ENCODE data around the gene UBXN6. TPM values are rescaled to one million over a fixed set of nuclear protein-coding genes. Genes with fewer than 3 reads are reported as not detected.

UBXN6 gene
- total RNA-seq, 1 experiment from 2014 or later: 76.5 TPM

DNA sequence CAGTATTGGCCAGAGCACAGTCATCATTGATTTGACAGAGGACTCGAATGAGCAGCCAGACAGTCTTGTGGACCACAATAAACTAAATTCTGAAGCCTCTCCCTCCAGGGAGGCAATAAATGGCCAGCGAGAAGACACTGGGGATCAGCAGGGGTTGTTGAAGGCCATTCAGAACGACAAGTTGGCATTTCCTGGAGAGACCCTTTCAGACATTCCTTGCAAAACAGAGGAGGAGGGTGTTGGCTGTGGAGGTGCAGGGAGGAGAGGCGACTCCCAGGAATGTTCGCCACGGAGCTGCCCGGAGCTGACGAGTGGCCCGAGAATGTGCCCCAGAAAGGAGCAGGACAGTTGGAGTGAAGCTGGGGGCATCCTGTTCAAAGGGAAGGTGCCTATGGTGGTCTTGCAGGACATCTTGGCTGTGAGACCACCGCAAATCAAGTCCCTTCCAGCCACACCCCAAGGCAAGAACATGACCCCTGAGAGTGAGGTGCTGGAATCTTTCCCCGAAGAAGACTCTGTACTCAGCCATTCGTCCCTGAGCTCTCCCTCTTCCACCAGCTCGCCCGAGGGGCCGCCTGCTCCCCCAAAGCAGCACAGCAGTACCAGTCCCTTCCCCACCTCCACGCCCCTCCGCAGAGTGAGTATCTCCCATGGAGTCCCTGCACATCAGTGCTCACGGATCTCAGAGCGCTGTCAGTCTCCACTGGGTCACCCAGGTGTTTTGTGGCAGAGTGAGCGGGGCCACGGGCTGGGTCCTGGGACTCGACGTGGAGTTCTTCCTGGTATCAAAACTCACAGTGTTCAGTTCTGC, 48.3 kb downstream of the UBXN6 start:
- Histone ChIP-seq H4K20me1 (ENCODE audit: insufficient read depth) (peaks cover 15% of the 10 kb centered on the region), H3K9me3 (ENCODE audit: control insufficient read depth in 1 of 2, insufficient read depth in 1 of 2, low read depth in 1 of 2, low read length in 2 of 2) (no peaks in the 10 kb centered on the region)
- CTCF ChIA-PET: no interaction called here

More for the DNA sequence above, 48.3 kb downstream of the UBXN6 start:
- TF ChIP-seq SIN3A (IDR thresholded peaks at IDR 0.05; ENCODE audit: low read depth) (no peak), CBX3 (IDR thresholded peaks at IDR 0.05; ENCODE audit: low read depth) (no peak), ELF1 (IDR thresholded peaks at IDR 0.05; ENCODE audit: borderline replicate concordance, low read depth) (no peak), EZH2 (IDR thresholded peaks at IDR 0.05) (no peak), SRF (IDR thresholded peaks at IDR 0.05; ENCODE audit: low read depth) (no peak), YY1 (IDR thresholded peaks at IDR 0.05; ENCODE audit: extremely low read depth, insufficient replicate concordance, low read depth, low read length) (no peak), POLR2A (IDR thresholded peaks at IDR 0.05; ENCODE audit: borderline replicate concordance, extremely low read depth, insufficient read depth, insufficient read length) (no peak), FOSL1 (IDR thresholded peaks at IDR 0.05; ENCODE audit: low read depth) (no peak), POLR2AphosphoS5 (IDR thresholded peaks at IDR 0.05; ENCODE audit: low read depth, low read length) (no peak), EZH2phosphoT487 (IDR thresholded peaks at IDR 0.05; ENCODE audit: borderline replicate concordance) (no peak), CEBPB (IDR thresholded peaks at IDR 0.05; ENCODE audit: low read depth) (no peak), JUND (IDR thresholded peaks at IDR 0.05) (no peak), ZFX (IDR thresholded peaks at IDR 0.05) (no peak), TCF7L2 (IDR thresholded peaks at IDR 0.05; ENCODE audit: borderline replicate concordance, extremely low read depth, insufficient read depth, insufficient read length) (no peak), SP1 (IDR thresholded peaks at IDR 0.05; ENCODE audit: low read depth) (no peak)
- TF ChIP-seq, protein P1, sequence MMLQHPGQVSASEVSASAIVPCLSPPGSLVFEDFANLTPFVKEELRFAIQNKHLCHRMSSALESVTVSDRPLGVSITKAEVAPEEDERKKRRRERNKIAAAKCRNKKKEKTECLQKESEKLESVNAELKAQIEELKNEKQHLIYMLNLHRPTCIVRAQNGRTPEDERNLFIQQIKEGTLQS (IDR thresholded peaks at IDR 0.05): no peak
- TF ChIP-seq, protein P2, sequence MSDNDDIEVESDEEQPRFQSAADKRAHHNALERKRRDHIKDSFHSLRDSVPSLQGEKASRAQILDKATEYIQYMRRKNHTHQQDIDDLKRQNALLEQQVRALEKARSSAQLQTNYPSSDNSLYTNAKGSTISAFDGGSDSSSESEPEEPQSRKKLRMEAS (IDR thresholded peaks at IDR 0.05): no peak
- TF ChIP-seq, protein P3, sequence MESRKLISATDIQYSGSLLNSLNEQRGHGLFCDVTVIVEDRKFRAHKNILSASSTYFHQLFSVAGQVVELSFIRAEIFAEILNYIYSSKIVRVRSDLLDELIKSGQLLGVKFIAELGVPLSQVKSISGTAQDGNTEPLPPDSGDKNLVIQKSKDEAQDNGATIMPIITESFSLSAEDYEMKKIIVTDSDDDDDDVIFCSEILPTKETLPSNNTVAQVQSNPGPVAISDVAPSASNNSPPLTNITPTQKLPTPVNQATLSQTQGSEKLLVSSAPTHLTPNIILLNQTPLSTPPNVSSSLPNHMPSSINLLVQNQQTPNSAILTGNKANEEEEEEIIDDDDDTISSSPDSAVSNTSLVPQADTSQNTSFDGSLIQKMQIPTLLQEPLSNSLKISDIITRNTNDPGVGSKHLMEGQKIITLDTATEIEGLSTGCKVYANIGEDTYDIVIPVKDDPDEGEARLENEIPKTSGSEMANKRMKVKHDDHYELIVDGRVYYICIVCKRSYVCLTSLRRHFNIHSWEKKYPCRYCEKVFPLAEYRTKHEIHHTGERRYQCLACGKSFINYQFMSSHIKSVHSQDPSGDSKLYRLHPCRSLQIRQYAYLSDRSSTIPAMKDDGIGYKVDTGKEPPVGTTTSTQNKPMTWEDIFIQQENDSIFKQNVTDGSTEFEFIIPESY (IDR thresholded peaks at IDR 0.05; ENCODE audit: extremely low read depth, insufficient replicate concordance, low read length): no peak
- TF ChIP-seq, protein P4, sequence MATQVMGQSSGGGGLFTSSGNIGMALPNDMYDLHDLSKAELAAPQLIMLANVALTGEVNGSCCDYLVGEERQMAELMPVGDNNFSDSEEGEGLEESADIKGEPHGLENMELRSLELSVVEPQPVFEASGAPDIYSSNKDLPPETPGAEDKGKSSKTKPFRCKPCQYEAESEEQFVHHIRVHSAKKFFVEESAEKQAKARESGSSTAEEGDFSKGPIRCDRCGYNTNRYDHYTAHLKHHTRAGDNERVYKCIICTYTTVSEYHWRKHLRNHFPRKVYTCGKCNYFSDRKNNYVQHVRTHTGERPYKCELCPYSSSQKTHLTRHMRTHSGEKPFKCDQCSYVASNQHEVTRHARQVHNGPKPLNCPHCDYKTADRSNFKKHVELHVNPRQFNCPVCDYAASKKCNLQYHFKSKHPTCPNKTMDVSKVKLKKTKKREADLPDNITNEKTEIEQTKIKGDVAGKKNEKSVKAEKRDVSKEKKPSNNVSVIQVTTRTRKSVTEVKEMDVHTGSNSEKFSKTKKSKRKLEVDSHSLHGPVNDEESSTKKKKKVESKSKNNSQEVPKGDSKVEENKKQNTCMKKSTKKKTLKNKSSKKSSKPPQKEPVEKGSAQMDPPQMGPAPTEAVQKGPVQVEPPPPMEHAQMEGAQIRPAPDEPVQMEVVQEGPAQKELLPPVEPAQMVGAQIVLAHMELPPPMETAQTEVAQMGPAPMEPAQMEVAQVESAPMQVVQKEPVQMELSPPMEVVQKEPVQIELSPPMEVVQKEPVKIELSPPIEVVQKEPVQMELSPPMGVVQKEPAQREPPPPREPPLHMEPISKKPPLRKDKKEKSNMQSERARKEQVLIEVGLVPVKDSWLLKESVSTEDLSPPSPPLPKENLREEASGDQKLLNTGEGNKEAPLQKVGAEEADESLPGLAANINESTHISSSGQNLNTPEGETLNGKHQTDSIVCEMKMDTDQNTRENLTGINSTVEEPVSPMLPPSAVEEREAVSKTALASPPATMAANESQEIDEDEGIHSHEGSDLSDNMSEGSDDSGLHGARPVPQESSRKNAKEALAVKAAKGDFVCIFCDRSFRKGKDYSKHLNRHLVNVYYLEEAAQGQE (IDR thresholded peaks at IDR 0.05; ENCODE audit: low read depth): no peak
- TF ChIP-seq, protein P5, sequence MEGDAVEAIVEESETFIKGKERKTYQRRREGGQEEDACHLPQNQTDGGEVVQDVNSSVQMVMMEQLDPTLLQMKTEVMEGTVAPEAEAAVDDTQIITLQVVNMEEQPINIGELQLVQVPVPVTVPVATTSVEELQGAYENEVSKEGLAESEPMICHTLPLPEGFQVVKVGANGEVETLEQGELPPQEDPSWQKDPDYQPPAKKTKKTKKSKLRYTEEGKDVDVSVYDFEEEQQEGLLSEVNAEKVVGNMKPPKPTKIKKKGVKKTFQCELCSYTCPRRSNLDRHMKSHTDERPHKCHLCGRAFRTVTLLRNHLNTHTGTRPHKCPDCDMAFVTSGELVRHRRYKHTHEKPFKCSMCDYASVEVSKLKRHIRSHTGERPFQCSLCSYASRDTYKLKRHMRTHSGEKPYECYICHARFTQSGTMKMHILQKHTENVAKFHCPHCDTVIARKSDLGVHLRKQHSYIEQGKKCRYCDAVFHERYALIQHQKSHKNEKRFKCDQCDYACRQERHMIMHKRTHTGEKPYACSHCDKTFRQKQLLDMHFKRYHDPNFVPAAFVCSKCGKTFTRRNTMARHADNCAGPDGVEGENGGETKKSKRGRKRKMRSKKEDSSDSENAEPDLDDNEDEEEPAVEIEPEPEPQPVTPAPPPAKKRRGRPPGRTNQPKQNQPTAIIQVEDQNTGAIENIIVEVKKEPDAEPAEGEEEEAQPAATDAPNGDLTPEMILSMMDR (IDR thresholded peaks at IDR 0.05 in 2 of 3, conservative IDR thresholded peaks at IDR 0.05 in 1 of 3; ENCODE audit: borderline replicate concordance in 1 of 3, insufficient read depth in 1 of 3, low read depth in 2 of 3, low read length in 2 of 3): no peak
- intact Hi-C loops (cut with micrococcal nuclease): no loop called here
- no peak overlapping the region for H3K9ac ChIP-seq (ENCODE audit: low read length)
- H3K4me2 ChIP-seq (ENCODE audit: low read length): no peak overlapping the region
- ATAC-seq (no peak), DNase-seq (ENCODE audit: low read depth, low spot score) (no peak)
- ChIA-PET RAD21 (ENCODE audit: low non-redundant PET in 1 of 2, low total read pairs in 2 of 2, uncharacterized antibody in 2 of 2, unreplicated experiment in 2 of 2) (no interaction called here), POLR2A (no interaction called here)
- H2AFZ ChIP-seq (ENCODE audit: low read depth, low read length, poor library complexity, severe bottlenecking): no peak overlapping the region
- peaks cover 100% of the 10 kb centered on the region for H3K79me2 ChIP-seq (ENCODE audit: insufficient read depth, low read length)
- no peaks in the 10 kb centered on the region for H3K27me3 ChIP-seq (ENCODE audit: insufficient read depth, low read length)
- peaks cover 11 to 50% of the 10 kb centered on the region in 2 experiments for H3K36me3 ChIP-seq (ENCODE audit: control insufficient read depth in 1 of 2, insufficient read depth in 2 of 2, low read length in 2 of 2)
- H3K4me1 ChIP-seq (ENCODE audit: control insufficient read depth in 1 of 2, insufficient read depth in 2 of 2, low read length in 2 of 2): peaks cover 0 to 16% of the 10 kb centered on the region in 2 experiments; a peak in 2 of 4 replicates
- TSS peak; percentile 8 for BruUV-seq (replicated peaks)
- H3K4me3 ChIP-seq (replicated peaks in 1 of 2; ENCODE audit: low read depth in 1 of 2, low read length in 2 of 2): no peak overlapping the region
- H3K9me2 ChIP-seq (ENCODE audit: insufficient read depth): no peaks in the 10 kb centered on the region
- no peak overlapping the region for H3K27ac ChIP-seq (ENCODE audit: low read depth, low read length)
